HepG2 (cell line): ENCODE measurements around the gene HNRNPAB.

Experiments used
- ATF6 ChIP-seq: sonication (generic); formaldehyde crosslinking; conservative IDR thresholded peaks from 2 replicates; pipeline ENCODE4 v1.4.0; 2020; ENCODE audit warnings: missing genetic modification reagents
- ATF7-NPFF ChIP-seq: sonication (generic); formaldehyde crosslinking; IDR thresholded peaks from 2 replicates; pipeline ENCODE4 v1.8.1; 2023; ENCODE audit warnings: mild to moderate bottlenecking, low read depth, missing genetic modification reagents, moderate library complexity
- CTCF ChIP-seq: sonication (generic); formaldehyde crosslinking; IDR thresholded peaks from 2 replicates; pipeline ENCODE4 v1.5.0; 2020; ENCODE audit warnings: mild to moderate bottlenecking, missing genetic modification reagents, moderate library complexity
- ELF4 ChIP-seq: sonication (generic); formaldehyde crosslinking; IDR thresholded peaks from 2 replicates; pipeline ENCODE4 v1.5.0; 2020; ENCODE audit warnings: missing genetic modification reagents, mild to moderate bottlenecking, moderate library complexity, borderline replicate concordance
- NR2F2 ChIP-seq: IDR thresholded peaks from 2 replicates; pipeline ENCODE4 v1.6.1; 2012; ENCODE audit warnings: low read depth, inconsistent platforms, borderline replicate concordance
- POLR2AphosphoS5 ChIP-seq: IDR thresholded peaks from 2 replicates; pipeline ENCODE4 v1.6.1; 2012; ENCODE audit warnings: low read depth, low read length
- SMC3 ChIP-seq: IDR thresholded peaks from 2 replicates; pipeline ENCODE4 v1.6.1; 2011; ENCODE audit warnings: low read length, improper control_type of control experiment
- ZBTB7B ChIP-seq: sonication (generic); formaldehyde crosslinking; IDR thresholded peaks from 2 replicates; pipeline ENCODE4 v1.4.0; 2020; ENCODE audit warnings: missing genetic modification reagents
- ZNF3 ChIP-seq: IDR thresholded peaks from 2 replicates; pipeline ENCODE4 v1.7.0; 2017; ENCODE audit warnings: inconsistent platforms
- ZNF558 ChIP-seq: sonication (generic); formaldehyde crosslinking; IDR thresholded peaks from 2 replicates; pipeline ENCODE4 v1.9.0; 2022; ENCODE audit warnings: mild to moderate bottlenecking, missing genetic modification reagents, borderline replicate concordance

GRCh38 chr5:178201221-178201926 lies 3.0 kb upstream of the HNRNPAB start:
- no peak for TF ChIP-seq POLR2AphosphoS5
- TF ChIP-seq ZBTB7B (CRISPR knock-in tag), result no peak
- no peak for TF ChIP-seq SMC3
- TF ChIP-seq ELF4 (CRISPR knock-in tag), result no peak
- TF ChIP-seq CTCF (CRISPR knock-in tag), result no peak
- no peak for TF ChIP-seq ATF6 (CRISPR knock-in tag)
- TF ChIP-seq ZNF3 (CRISPR knock-in tag), result no peak
- TF ChIP-seq ATF7-NPFF, result no peak
- TF ChIP-seq ZNF558 (CRISPR knock-in tag), result no peak
- TF ChIP-seq NR2F2, result no peak
